Esophagus muscularis mucosa (tissue), 4 donors: ENCODE data around the gene S100A1. TPM values are rescaled to one million over a fixed set of nuclear protein-coding genes. Genes with fewer than 3 reads are reported as not detected.
"Not testable (repeated sequence)": the region's sequence is repeated elsewhere in the genome, so short reads cannot be mapped to it uniquely, and the experiment has no call there.

Experiments used
- DNase-seq: peaks from one replicate; pipeline ENCODE4 v3.0.0-alpha.2; 2017; ENCODE audit errors: extremely low spot score
- H3K27ac ChIP-seq, 4 donors: fragments of 200-600 bp; sonication (generic); replicated peaks in 1 of 4; 1 replicate in 3 of 4; 2 replicates in 1 of 4; pipeline ENCODE4 v1.5.1; 2016 to 2019; ENCODE audit warnings: mild to moderate bottlenecking in 1 of 4
- H3K27me3 ChIP-seq, 4 donors: fragments of 200-600 bp; sonication (generic); one replicate each; pipeline versions ENCODE4 v1.5.1 to v1.6.0; 2016 to 2019
- H3K36me3 ChIP-seq, 4 donors: fragments of 200-600 bp; sonication (generic); one replicate each; pipeline ENCODE4 v1.5.1; 2016 to 2019
- H3K4me1 ChIP-seq, 4 donors: fragments of 200-600 bp; sonication (generic); one replicate each; pipeline ENCODE4 v1.5.1; 2016 to 2019
- H3K4me3 ChIP-seq, 4 donors: fragments of 200-600 bp; sonication (generic); 1 replicate in 2 of 4; 2 replicates in 2 of 4; pipeline ENCODE4 v1.5.1; 2016 to 2019; ENCODE audit warnings: mild to moderate bottlenecking in 4 of 4, moderate library complexity in 1 of 4
- H3K9me3 ChIP-seq, 4 donors: fragments of 200-600 bp; sonication (generic); 1 replicate in 3 of 4; 2 replicates in 1 of 4; pipeline ENCODE4 v1.5.1; 2016 to 2019
- CTCF ChIP-seq, 3 experiments: fragments of 200-600 bp in 2 of 3; fragments of 450-650 bp in 1 of 3; sonication (generic) in 2 of 3; IDR thresholded peaks; one replicate each; pipeline ENCODE4 v1.5.1; 2017 to 2019; ENCODE audit warnings: antibody characterized with exemption in 3 of 3, mild to moderate bottlenecking in 2 of 3, moderate library complexity in 1 of 3
- EP300 ChIP-seq: sonication (generic); formaldehyde crosslinking; IDR thresholded peaks from one replicate; pipeline ENCODE4 v1.6.1; 2017; ENCODE audit warnings: antibody characterized with exemption
- POLR2A ChIP-seq: fragments of 450-650 bp; IDR thresholded peaks from one replicate; pipeline ENCODE4 v1.6.1; 2017; ENCODE audit warnings: antibody characterized with exemption, moderate library complexity, mild to moderate bottlenecking, low read depth
- POLR2AphosphoS5 ChIP-seq, 2 donors: sonication (generic); formaldehyde crosslinking; IDR thresholded peaks; one replicate each; pipeline ENCODE4 v1.6.1; 2017; ENCODE audit warnings: antibody characterized with exemption in 2 of 2
- WGBS: methylation state at CpG from one replicate; pipeline ENCODE4 v1.1.5; 2018; 5-methylcytosine and 5-hydroxymethylcytosine counted together
- intact Hi-C: fragments of 100-400 bp; cut with DNase I; formaldehyde crosslinking; loops from one replicate; pipeline ENCODE4 v1.15.1; 2023
- total RNA-seq, 4 donors: library from RNA; depleted of rRNA; stranded (reverse); fragments of >200 nt; gene quantifications; one replicate each; pipeline versions ENCODE4 v1.1.0 to v1.2.1, GENCODE V29; 2016

Gene S100A1
- total RNA-seq, 4 donors from 2014 or later: 4.3 to 17.9 (median 9.2) TPM

- WGBS: 60% methylated on average over 3 of the region's 3 CpGs
These were observed 11.0 kb downstream of the S100A1 start for GRCh38 chr1:153639280-153639679.

GRCh38 chr1:153640213-153640612 lies 12.0 kb downstream of the S100A1 start:
- intact Hi-C loops, H3K9me3 ChIP-seq, DNase-seq, H3K27me3 ChIP-seq, H3K4me3 ChIP-seq, H3K27ac ChIP-seq: not testable (repeated sequence)
- 96% methylated on average over 5 of the region's 5 CpGs for WGBS
- Histone ChIP-seq H3K36me3 (peaks cover 70 to 97% (median 83%) of the 10 kb centered on the region in 4 donors), H3K4me1 (peaks cover 51 to 77% (median 55%) of the 10 kb centered on the region in 4 donors)

More at GRCh38 chr1:153639280-153639679, 11.0 kb downstream of the S100A1 start:
- no peaks in the 10 kb centered on the region for H3K27me3 ChIP-seq
- H3K4me1 ChIP-seq: peaks cover 47 to 77% (median 58%) of the 10 kb centered on the region in 4 donors
- H3K9me3 ChIP-seq: no peaks in the 10 kb centered on the region
- TF ChIP-seq EP300: no peak
- H3K4me3 ChIP-seq: no peak overlapping the region
- H3K36me3 ChIP-seq: peaks cover 65 to 88% (median 75%) of the 10 kb centered on the region in 4 donors
- intact Hi-C loops: no loop called here
- no peak for DNase-seq
- H3K27ac ChIP-seq: no peak overlapping the region

DNA sequence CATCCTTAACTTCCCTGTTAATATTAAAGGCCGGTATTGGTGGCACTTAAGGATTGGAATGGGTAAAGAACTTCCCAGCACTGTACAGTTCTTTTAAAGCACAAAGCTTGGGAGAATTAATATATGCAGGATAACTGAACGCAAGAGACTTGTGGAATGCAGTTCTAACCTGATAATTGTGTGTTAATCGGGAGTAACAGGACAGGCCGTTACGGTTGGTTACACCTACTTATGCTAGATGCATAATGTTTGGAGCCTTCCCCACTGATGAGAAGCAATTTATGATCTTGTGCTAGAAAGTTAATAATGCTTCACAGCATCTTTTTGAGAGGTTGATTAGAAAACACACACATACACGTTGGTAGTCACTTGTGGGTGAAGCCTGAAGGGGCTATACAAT lies 12.6 kb downstream of the S100A1 start:
- Histone ChIP-seq H3K27ac (no peak overlapping the region), H3K36me3 (peaks cover 77 to 100% (median 88%) of the 10 kb centered on the region in 4 donors), H3K4me3 (no peak overlapping the region), H3K4me1 (peaks cover 45 to 71% (median 48%) of the 10 kb centered on the region in 4 donors), H3K9me3 (no peaks in the 10 kb centered on the region), H3K27me3 (no peaks in the 10 kb centered on the region)
- WGBS: 64% methylated on average over 6 of the region's 6 CpGs
- TF ChIP-seq EP300: no peak
- TF ChIP-seq POLR2AphosphoS5 (IDR thresholded peaks at IDR 0.05): no peak
- no peak for TF ChIP-seq POLR2A
- TF ChIP-seq CTCF (IDR thresholded peaks at IDR 0.05): no peak
- intact Hi-C loops: no loop called here
- no peak for DNase-seq

- no peak for DNase-seq
- 82% methylated on average over 11 of the region's 11 CpGs for WGBS
- intact Hi-C loops: no loop called here
These were observed 13.9 kb downstream of the S100A1 start for GRCh38 chr1:153642161-153642560.

GRCh38 chr1:153643100-153643499 lies 14.9 kb downstream of the S100A1 start:
- H3K27ac ChIP-seq: peak overlapping the region in 1 of 4 donors; percentile 51
- TF ChIP-seq CTCF (IDR thresholded peaks at IDR 0.05): no peak
- no peak for TF ChIP-seq EP300
- TF ChIP-seq POLR2A: no peak
- no peak for TF ChIP-seq POLR2AphosphoS5 (IDR thresholded peaks at IDR 0.05)
- H3K27me3 ChIP-seq: no peaks in the 10 kb centered on the region
- DNase-seq: no peak
- H3K9me3 ChIP-seq: no peaks in the 10 kb centered on the region
- WGBS: 90% methylated on average over 11 of the region's 11 CpGs
- peaks cover 66 to 93% (median 79%) of the 10 kb centered on the region in 4 donors for H3K36me3 ChIP-seq
- H3K4me1 ChIP-seq: peaks cover 22 to 51% (median 27%) of the 10 kb centered on the region in 4 donors
- H3K4me3 ChIP-seq: no peak overlapping the region
- intact Hi-C loops: no loop called here

More at GRCh38 chr1:153642161-153642560, 13.9 kb downstream of the S100A1 start:
- Histone ChIP-seq H3K36me3 (peaks cover 74 to 100% (median 88%) of the 10 kb centered on the region in 4 donors), H3K9me3 (no peaks in the 10 kb centered on the region), H3K4me1 (peaks cover 32 to 58% (median 35%) of the 10 kb centered on the region in 4 donors), H3K27me3 (no peaks in the 10 kb centered on the region), H3K27ac (peak overlapping the region in 1 of 4 donors; percentile 12), H3K4me3 (no peak overlapping the region)
- no peak for TF ChIP-seq CTCF (IDR thresholded peaks at IDR 0.05)
- no peak for TF ChIP-seq EP300
- TF ChIP-seq POLR2A: no peak
- no peak for TF ChIP-seq POLR2AphosphoS5 (IDR thresholded peaks at IDR 0.05)

GRCh38 chr1:153643816-153644215 lies 15.6 kb downstream of the S100A1 start:
- Histone ChIP-seq H3K27ac (peak overlapping the region in 3 of 4 donors; percentile 4 to 51 (median 17)), H3K36me3 (peaks cover 59 to 86% (median 72%) of the 10 kb centered on the region in 4 donors)
- intact Hi-C loops: no loop called here

More at GRCh38 chr1:153643816-153644215, 15.6 kb downstream of the S100A1 start:
- Histone ChIP-seq H3K4me3 (no peak overlapping the region), H3K9me3 (no peaks in the 10 kb centered on the region), H3K4me1 (peaks cover 19 to 48% (median 27%) of the 10 kb centered on the region in 4 donors), H3K27me3 (no peaks in the 10 kb centered on the region)
- no peak for DNase-seq
- no peak for TF ChIP-seq EP300
- TF ChIP-seq POLR2A: no peak
- no peak for TF ChIP-seq POLR2AphosphoS5 (IDR thresholded peaks at IDR 0.05)
- no peak for TF ChIP-seq CTCF (IDR thresholded peaks at IDR 0.05)
